Activated gamma-delta T cell treated with anti-CD3 and anti-CD28 coated beads, Interleukin-2, amount 50 U/mL, for 16 hours (primary cell): ENCODE results near the gene SPATS2.

ENCODE experiments used
- DNase-seq: peaks from one replicate; pipeline ENCODE4 v3.0.0-alpha.2; 2020; ENCODE audit warnings: low read depth

SPATS2 gene

GRCh38 chr12:49541140-49541861, 174.0 kb downstream of the SPATS2 start:
- no peak for DNase-seq

- no peak for DNase-seq
Observed at GRCh38 chr12:49541911-49542505, 174.7 kb downstream of the SPATS2 start.

GRCh38 chr12:49542592-49543160, 175.4 kb downstream of the SPATS2 start:
- DNase-seq = no peak

GRCh38 chr12:49543221-49543913, 176.1 kb downstream of the SPATS2 start:
- no peak for DNase-seq

- no peak for DNase-seq
Observed at GRCh38 chr12:49543914-49544815, 176.9 kb downstream of the SPATS2 start.

- no peak for DNase-seq
Observed at GRCh38 chr12:49545815-49546214, 178.6 kb downstream of the SPATS2 start.

- no peak for DNase-seq
Observed at GRCh38 chr12:49546481-49546880, 179.2 kb downstream of the SPATS2 start.

GRCh38 chr12:49547090-49547690, 179.9 kb downstream of the SPATS2 start:
- DNase-seq = no peak

GRCh38 chr12:49548481-49548821, 181.2 kb downstream of the SPATS2 start:
- DNase-seq = no peak

- no peak for DNase-seq
Observed at GRCh38 chr12:49548822-49549648, 181.8 kb downstream of the SPATS2 start.

- no peak for DNase-seq
Observed at GRCh38 chr12:49549735-49550692, 182.8 kb downstream of the SPATS2 start.

- DNase-seq = no peak
Observed at GRCh38 chr12:49550693-49551252, 183.5 kb downstream of the SPATS2 start.

GRCh38 chr12:49552014-49552413, 184.8 kb downstream of the SPATS2 start:
- no peak for DNase-seq

- no peak for DNase-seq
Observed at GRCh38 chr12:49552425-49552824, 185.2 kb downstream of the SPATS2 start.

GRCh38 chr12:49552899-49553298, 185.6 kb downstream of the SPATS2 start:
- DNase-seq = no peak

- no peak for DNase-seq
Observed at GRCh38 chr12:49553512-49554088, 186.3 kb downstream of the SPATS2 start.

- DNase-seq = no peak
Observed at GRCh38 chr12:49554266-49554665, 187.0 kb downstream of the SPATS2 start.

- DNase-seq = no peak
Observed at GRCh38 chr12:49555631-49556390, 188.5 kb downstream of the SPATS2 start.
